ENCODE results near the gene MEGF11.
A peak's percentile ranks its signal among the peaks of the same experiment; 100 is the strongest.
"Not testable (repeated sequence)": the region's sequence is repeated elsewhere in the genome, so short reads cannot be mapped to it uniquely, and the experiment has no call there.

MEGF11 gene

DNA sequence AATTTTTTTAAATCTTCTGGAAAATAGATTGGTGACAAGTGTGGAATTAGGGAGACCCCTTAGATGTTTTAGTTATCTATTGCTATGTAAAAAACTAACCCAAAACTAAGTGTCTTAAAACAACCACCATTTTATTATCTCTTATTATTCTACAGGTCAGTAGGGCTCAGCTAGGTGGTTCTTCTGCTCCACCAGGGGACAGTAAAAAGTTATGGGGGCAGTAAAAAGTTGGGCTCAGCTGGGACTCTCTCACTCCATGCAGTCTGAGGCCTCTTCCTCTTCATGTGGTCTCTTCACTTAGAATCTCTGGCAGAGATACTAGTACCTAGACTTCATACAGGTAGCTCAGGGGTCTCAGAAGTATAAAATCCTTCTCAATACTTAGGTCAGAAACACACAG lies 21.8 kb upstream of the MEGF11 start:
- TF ChIP-seq, protein P1, sequence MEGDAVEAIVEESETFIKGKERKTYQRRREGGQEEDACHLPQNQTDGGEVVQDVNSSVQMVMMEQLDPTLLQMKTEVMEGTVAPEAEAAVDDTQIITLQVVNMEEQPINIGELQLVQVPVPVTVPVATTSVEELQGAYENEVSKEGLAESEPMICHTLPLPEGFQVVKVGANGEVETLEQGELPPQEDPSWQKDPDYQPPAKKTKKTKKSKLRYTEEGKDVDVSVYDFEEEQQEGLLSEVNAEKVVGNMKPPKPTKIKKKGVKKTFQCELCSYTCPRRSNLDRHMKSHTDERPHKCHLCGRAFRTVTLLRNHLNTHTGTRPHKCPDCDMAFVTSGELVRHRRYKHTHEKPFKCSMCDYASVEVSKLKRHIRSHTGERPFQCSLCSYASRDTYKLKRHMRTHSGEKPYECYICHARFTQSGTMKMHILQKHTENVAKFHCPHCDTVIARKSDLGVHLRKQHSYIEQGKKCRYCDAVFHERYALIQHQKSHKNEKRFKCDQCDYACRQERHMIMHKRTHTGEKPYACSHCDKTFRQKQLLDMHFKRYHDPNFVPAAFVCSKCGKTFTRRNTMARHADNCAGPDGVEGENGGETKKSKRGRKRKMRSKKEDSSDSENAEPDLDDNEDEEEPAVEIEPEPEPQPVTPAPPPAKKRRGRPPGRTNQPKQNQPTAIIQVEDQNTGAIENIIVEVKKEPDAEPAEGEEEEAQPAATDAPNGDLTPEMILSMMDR (conservative IDR thresholded peaks at IDR 0.05; ENCODE audit: low read depth, low read length): no peak
- DNase-seq (ENCODE audit: low read depth): no peak
- H3K4me3 ChIP-seq (ENCODE audit: low read depth, low read length): no peak overlapping the region

DNA sequence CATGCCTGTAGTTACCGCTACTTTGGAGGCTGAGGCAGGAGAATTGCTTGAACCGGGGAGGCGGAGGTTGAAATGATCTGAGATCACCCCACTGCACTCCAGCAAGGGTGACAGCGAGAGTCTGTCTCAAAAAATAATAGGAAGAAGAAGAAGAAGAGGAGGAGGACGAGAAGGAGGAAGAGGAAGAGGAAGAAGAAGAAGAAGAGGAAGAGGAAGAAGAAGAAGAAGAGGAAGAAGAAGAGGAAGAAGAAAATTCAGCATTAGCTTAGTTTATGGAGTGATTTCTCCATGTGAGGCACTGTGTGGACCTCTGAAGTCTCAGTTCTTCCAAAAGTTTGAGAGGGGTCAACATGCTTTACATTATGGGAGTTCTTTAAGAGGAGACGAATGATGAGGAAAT lies 17.4 kb upstream of the MEGF11 start:
- TF ChIP-seq, protein P1 (conservative IDR thresholded peaks at IDR 0.05; ENCODE audit: low read depth, low read length): no peak
- H3K4me3 ChIP-seq (ENCODE audit: low read depth, low read length): no peak overlapping the region
- DNase-seq (ENCODE audit: low read depth): no peak

- H3K4me3 ChIP-seq (ENCODE audit: low read depth, low read length): no peak overlapping the region
- DNase-seq (ENCODE audit: low read depth): peak; percentile 23
- TF ChIP-seq, protein P1 (conservative IDR thresholded peaks at IDR 0.05; ENCODE audit: low read depth, low read length): no peak
Measured at GRCh38 chr15:66269326-66270090, 16.0 kb upstream of the MEGF11 start.

DNA sequence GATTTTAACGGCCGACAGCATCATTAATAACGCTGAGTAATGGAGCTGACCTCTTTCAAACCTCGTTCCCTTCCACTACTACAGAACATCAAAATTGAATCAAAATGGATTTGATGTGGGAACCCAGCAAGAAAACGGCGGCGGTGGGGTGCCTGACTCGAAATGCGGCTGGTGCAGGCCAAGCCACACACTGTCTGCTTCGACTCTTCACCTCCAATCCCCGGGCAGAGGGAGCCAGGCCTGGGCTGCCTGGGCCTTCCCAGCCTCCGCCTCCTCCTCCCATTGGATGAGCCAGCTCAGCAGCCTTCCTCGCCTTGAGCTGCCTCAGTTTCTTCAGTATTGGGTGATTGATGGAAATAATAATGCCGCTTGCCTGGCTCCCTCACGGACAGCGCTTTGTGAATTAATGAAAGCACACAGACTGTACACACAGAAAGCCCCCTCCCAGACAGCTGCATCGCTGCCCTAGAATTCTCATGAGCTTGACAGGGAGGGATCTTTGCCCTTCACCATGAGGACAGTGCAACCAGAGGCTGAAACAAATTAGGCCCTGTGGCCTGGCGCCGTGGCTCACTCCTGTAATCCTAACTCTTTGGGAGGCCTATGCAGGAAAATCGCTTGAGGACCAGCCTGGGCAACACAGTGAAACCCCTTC lies 11.4 kb upstream of the MEGF11 start:
- no peak for DNase-seq (ENCODE audit: low read depth)
- TF ChIP-seq, protein P1 (conservative IDR thresholded peaks at IDR 0.05; ENCODE audit: low read depth, low read length): no peak
- H3K4me3 ChIP-seq (ENCODE audit: low read depth, low read length): no peak overlapping the region

- H3K4me3 ChIP-seq (ENCODE audit: low read depth, low read length); DNase-seq (ENCODE audit: low read depth): not testable (repeated sequence)
Measured at GRCh38 chr15:66262837-66263236, 9.3 kb upstream of the MEGF11 start.

GRCh38 chr15:66261056-66261455 lies 7.5 kb upstream of the MEGF11 start:
- TF ChIP-seq, protein P1 (conservative IDR thresholded peaks at IDR 0.05; ENCODE audit: low read depth, low read length): no peak
- no peak overlapping the region for H3K4me3 ChIP-seq (ENCODE audit: low read depth, low read length)
- no peak for DNase-seq (ENCODE audit: low read depth)

DNA sequence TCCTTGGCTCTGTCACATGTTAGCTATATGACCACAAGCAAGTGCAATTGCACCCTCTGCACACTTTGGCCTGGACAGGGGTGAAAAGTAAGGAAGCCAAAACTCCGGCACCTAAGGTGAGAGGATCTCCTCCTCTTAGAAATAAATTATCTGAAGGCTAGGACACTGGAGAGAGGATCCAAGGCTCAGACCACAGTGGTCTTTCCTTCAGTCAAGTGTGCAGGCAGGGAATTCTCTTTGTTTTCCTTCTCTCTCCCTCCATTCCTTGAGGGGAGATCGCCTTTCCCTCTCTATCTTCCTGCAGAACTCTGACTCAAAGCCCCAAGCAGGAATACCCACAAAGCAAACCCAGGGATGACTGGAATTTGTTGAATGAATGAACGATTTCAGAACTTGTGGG lies 3.1 kb upstream of the MEGF11 start:
- TF ChIP-seq, protein P1 (conservative IDR thresholded peaks at IDR 0.05; ENCODE audit: low read depth, low read length): no peak
- H3K4me3 ChIP-seq (ENCODE audit: low read depth, low read length): no peak overlapping the region
- no peak for DNase-seq (ENCODE audit: low read depth)

Data from choroid plexus epithelial cell (primary cell).